ENCODE measurements around the gene POU3F1.

The POU3F1 gene

GRCh38 chr1:38064197-38064903 is 17.8 kb upstream of the POU3F1 start:
- H3K4me3 ChIP-seq (ENCODE audit: low read depth, low read length): no peak overlapping the region
- CTCF ChIA-PET: interaction anchor here (0.7 to 2.4 kb wide), 2 partner anchors 7 to 176 kb away, joined by 4 to 10 read pairs; no protein-coding TSS in a partner anchor
- no peak overlapping the region for H3K27ac ChIP-seq (ENCODE audit: extremely low read depth, low read depth, low read length)
- no peaks in the 10 kb centered on the region for H3K9me3 ChIP-seq (ENCODE audit: control insufficient read depth, insufficient read depth, low read depth, low read length)
- TF ChIP-seq ZNF600 (tag by site-specific recombination; IDR thresholded peaks at IDR 0.05) (peak; percentile 57; the same call in 1 of the 2 replicates), ZNF398 (tag by site-specific recombination; IDR thresholded peaks at IDR 0.05) (peak; percentile 84), ZFHX2 (tag by site-specific recombination; conservative IDR thresholded peaks at IDR 0.05) (peak; percentile 80), ZNF701 (tag by site-specific recombination; IDR thresholded peaks at IDR 0.05) (peak; percentile 87), ZNF654 (tag by site-specific recombination; IDR thresholded peaks at IDR 0.05; ENCODE audit: low read depth) (no peak), ZNF16 (tag by site-specific recombination; IDR thresholded peaks at IDR 0.05; ENCODE audit: low read depth) (no peak), EGR2 (tag by site-specific recombination; IDR thresholded peaks at IDR 0.05; ENCODE audit: low read depth) (peak; percentile 67), ZNF266 (tag by site-specific recombination; IDR thresholded peaks at IDR 0.05; ENCODE audit: low read depth) (no peak)
- TF ChIP-seq, protein P1, sequence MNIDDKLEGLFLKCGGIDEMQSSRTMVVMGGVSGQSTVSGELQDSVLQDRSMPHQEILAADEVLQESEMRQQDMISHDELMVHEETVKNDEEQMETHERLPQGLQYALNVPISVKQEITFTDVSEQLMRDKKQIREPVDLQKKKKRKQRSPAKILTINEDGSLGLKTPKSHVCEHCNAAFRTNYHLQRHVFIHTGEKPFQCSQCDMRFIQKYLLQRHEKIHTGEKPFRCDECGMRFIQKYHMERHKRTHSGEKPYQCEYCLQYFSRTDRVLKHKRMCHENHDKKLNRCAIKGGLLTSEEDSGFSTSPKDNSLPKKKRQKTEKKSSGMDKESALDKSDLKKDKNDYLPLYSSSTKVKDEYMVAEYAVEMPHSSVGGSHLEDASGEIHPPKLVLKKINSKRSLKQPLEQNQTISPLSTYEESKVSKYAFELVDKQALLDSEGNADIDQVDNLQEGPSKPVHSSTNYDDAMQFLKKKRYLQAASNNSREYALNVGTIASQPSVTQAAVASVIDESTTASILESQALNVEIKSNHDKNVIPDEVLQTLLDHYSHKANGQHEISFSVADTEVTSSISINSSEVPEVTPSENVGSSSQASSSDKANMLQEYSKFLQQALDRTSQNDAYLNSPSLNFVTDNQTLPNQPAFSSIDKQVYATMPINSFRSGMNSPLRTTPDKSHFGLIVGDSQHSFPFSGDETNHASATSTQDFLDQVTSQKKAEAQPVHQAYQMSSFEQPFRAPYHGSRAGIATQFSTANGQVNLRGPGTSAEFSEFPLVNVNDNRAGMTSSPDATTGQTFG (tag by site-specific recombination; IDR thresholded peaks at IDR 0.05; ENCODE audit: borderline replicate concordance): 0 out of 2 replicates have a peak, but pooled peaks have one; percentile 33
- H3K36me3 ChIP-seq (ENCODE audit: control insufficient read depth in 2 of 2, insufficient read depth in 1 of 2, low read length in 2 of 2): no peaks in the 10 kb centered on the region
- POLR2A ChIA-PET: no interaction called here
- no peaks in the 10 kb centered on the region for H3K4me1 ChIP-seq (ENCODE audit: control insufficient read depth, insufficient read depth, low read length)

GRCh38 chr1:38063616-38064015 is 17.0 kb upstream of the POU3F1 start:
- H3K36me3 ChIP-seq (ENCODE audit: control insufficient read depth in 2 of 2, insufficient read depth in 1 of 2, low read length in 2 of 2): no peaks in the 10 kb centered on the region
- H3K4me3 ChIP-seq (ENCODE audit: low read depth, low read length): no peak overlapping the region
- no peaks in the 10 kb centered on the region for H3K9me3 ChIP-seq (ENCODE audit: control insufficient read depth, insufficient read depth, low read depth, low read length)
- H3K27ac ChIP-seq (ENCODE audit: extremely low read depth, low read depth, low read length): no peak overlapping the region
- ChIA-PET POLR2A (interaction anchor here (0.7 kb wide), 1 partner anchor 260 kb away, joined by 10 read pairs; no protein-coding TSS in a partner anchor), CTCF (interaction anchor here (0.5 to 2.4 kb wide), 4 partner anchors 8 to 318 kb away, joined by 3 to 10 read pairs (median 4); no protein-coding TSS in a partner anchor)
- H3K4me1 ChIP-seq (ENCODE audit: control insufficient read depth, insufficient read depth, low read length): no peaks in the 10 kb centered on the region
- TF ChIP-seq ZNF791 (tag by site-specific recombination; IDR thresholded peaks at IDR 0.05) (peak; percentile 18; the same call in 1 of the 2 replicates), MEIS1 (CRISPR knock-in tag; IDR thresholded peaks at IDR 0.05; ENCODE audit: borderline replicate concordance) (no peak)

DNA sequence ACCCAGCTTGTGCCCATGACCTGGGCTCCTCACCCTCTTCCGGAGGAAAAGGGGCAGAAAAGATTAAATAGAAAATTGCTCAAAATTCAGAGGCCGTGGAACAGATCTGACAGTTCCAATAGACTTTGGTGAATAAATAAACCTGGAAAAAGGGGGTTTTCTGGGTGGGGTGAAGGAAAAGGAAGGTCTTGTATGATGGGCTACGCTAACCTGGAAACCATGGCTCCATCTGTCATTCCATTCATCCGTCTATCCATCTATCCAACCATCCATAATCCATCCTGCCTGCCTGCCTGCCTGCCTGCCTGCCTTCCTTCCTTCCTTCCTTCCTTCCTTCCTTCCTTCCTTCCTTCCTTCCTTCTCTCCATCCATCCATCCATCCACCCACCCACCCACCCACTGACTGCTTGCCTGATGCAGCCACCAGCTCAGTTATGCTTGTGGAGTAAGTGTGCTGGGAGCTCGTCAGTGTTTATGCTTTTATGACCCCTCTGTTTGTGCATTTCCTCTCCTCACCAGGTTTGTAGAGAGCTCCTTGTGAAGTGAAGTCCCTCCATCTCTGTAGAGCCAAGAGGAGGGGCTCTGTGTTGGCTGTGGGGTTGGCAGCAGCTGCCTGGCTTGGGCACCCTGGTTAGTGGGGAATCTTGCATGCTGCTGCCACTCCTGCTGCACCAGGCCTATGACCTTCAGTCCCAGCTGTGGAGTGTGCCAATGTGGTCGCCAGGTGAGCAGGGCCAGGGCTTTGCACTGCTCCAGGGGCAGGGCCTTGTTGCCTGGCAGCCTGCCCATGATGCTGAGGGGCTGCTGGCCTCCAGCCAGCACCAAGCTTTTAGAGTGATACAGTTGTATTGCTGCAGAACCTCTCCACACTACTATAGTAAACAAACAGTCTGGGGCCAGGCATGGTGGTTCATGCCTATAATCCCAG is 16.0 kb upstream of the POU3F1 start:
- H3K27ac ChIP-seq (ENCODE audit: extremely low read depth, low read depth, low read length): no peak overlapping the region
- no peak overlapping the region for H3K4me3 ChIP-seq (ENCODE audit: low read depth, low read length)
- ChIA-PET POLR2A (interaction anchor here (1.2 kb wide), 1 partner anchor 16 kb away, joined by 5 read pairs; the partner anchor contains the start of gene POU3F1), CTCF (interaction anchor here (0.6 to 2.4 kb wide), 3 partner anchors 9 to 274 kb away, joined by 3 to 10 read pairs (median 3); no protein-coding TSS in a partner anchor)
- no peaks in the 10 kb centered on the region for H3K9me3 ChIP-seq (ENCODE audit: control insufficient read depth, insufficient read depth, low read depth, low read length)
- H3K36me3 ChIP-seq (ENCODE audit: control insufficient read depth in 2 of 2, insufficient read depth in 1 of 2, low read length in 2 of 2): no peaks in the 10 kb centered on the region
- H3K4me1 ChIP-seq (ENCODE audit: control insufficient read depth, insufficient read depth, low read length): no peaks in the 10 kb centered on the region
- TF ChIP-seq ZNF792 (tag by site-specific recombination; IDR thresholded peaks at IDR 0.05): no peak
- 0 out of 2 replicates have a peak, but pooled peaks have one; percentile 20 for TF ChIP-seq ZBTB17 (tag by site-specific recombination; IDR thresholded peaks at IDR 0.05)
- no peak for TF ChIP-seq ZNF121 (tag by site-specific recombination; IDR thresholded peaks at IDR 0.05)
- TF ChIP-seq, protein P1 (tag by site-specific recombination; IDR thresholded peaks at IDR 0.05; ENCODE audit: borderline replicate concordance): no peak
- peak; percentile 86 for TF ChIP-seq MYNN (tag by site-specific recombination; IDR thresholded peaks at IDR 0.05; ENCODE audit: borderline replicate concordance)
- TF ChIP-seq ZBTB20 (tag by site-specific recombination; IDR thresholded peaks at IDR 0.05): 0 out of 2 replicates have a peak, but pooled peaks have one; percentile 17
- no peak for TF ChIP-seq ZNF19 (tag by site-specific recombination; IDR thresholded peaks at IDR 0.05; ENCODE audit: low read depth)
- TF ChIP-seq WT1 (tag by site-specific recombination; IDR thresholded peaks at IDR 0.05): no peak
- TF ChIP-seq ZNF660 (tag by site-specific recombination; IDR thresholded peaks at IDR 0.05): no peak
- TF ChIP-seq, protein P2, sequence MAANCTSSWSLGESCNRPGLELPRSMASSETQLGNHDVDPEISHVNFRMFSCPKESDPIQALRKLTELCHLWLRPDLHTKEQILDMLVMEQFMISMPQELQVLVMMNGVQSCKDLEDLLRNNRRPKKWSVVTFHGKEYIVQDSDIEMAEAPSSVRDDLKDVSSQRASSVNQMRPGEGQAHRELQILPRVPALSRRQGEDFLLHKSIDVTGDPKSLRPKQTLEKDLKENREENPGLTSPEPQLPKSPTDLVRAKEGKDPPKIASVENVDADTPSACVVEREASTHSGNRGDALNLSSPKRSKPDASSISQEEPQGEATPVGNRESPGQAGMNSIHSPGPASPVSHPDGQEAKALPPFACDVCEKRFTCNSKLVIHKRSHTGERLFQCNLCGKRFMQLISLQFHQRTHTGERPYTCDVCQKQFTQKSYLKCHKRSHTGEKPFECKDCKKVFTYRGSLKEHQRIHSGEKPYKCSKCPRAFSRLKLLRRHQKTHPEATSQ (tag by site-specific recombination; IDR thresholded peaks at IDR 0.05): no peak
